Endothelial cell (in vitro differentiated cells): ENCODE results near the gene JUN. TPM values are rescaled to one million over a fixed set of nuclear protein-coding genes. Genes with fewer than 3 reads are reported as not detected.

ENCODE experiments used
- DNase-seq: peaks from one replicate; pipeline ENCODE4 v3.0.0; 2021; ENCODE audit warnings: low spot score
- H3K27ac Mint-ChIP-seq: one replicate; pipeline ENCODE4 v1.8.0; 2021; ENCODE audit warnings: mixed read lengths, inconsistent platforms; ENCODE audit not compliant: unreplicated experiment
- H3K27me3 Mint-ChIP-seq: one replicate; pipeline ENCODE4 v1.8.0; 2021; ENCODE audit warnings: mild to moderate bottlenecking, moderate library complexity, mixed read lengths, inconsistent platforms; ENCODE audit not compliant: unreplicated experiment
- H3K36me3 Mint-ChIP-seq: one replicate; pipeline ENCODE4 v1.8.0; 2021; ENCODE audit warnings: mild to moderate bottlenecking, low read depth, mixed read lengths, inconsistent platforms; ENCODE audit not compliant: unreplicated experiment
- H3K4me1 Mint-ChIP-seq: one replicate; pipeline ENCODE4 v1.8.0; 2021; ENCODE audit warnings: mild to moderate bottlenecking, mixed read lengths, inconsistent platforms; ENCODE audit not compliant: unreplicated experiment
- H3K4me3 Mint-ChIP-seq: one replicate; pipeline ENCODE4 v1.8.0; 2021; ENCODE audit warnings: mild to moderate bottlenecking, mixed read lengths, inconsistent platforms; ENCODE audit not compliant: unreplicated experiment
- H3K9me3 Mint-ChIP-seq: one replicate; pipeline ENCODE4 v1.8.0; 2021; ENCODE audit warnings: mixed read lengths, inconsistent platforms; ENCODE audit not compliant: unreplicated experiment
- total RNA-seq: library from RNA; stranded (reverse); fragmentation: NEBNext Ultra II Directional; extraction: Animal tissue kit (Norgen Biotek cat#: 25700); gene quantifications from one replicate; pipeline ENCODE4 v1.2.1, GENCODE V29; 2021; ENCODE audit not compliant: unreplicated experiment
- TF ChIP-seq, protein P1 (sequence below): fragments of 200-600 bp; sonication (generic); IDR thresholded peaks from one replicate; pipeline ENCODE4 v1.5.0; 2021; ENCODE audit warnings: antibody characterized with exemption; ENCODE audit not compliant: unreplicated experiment

The JUN gene
- total RNA-seq, 1 donor from 2014 or later, result 56.3 TPM

DNA sequence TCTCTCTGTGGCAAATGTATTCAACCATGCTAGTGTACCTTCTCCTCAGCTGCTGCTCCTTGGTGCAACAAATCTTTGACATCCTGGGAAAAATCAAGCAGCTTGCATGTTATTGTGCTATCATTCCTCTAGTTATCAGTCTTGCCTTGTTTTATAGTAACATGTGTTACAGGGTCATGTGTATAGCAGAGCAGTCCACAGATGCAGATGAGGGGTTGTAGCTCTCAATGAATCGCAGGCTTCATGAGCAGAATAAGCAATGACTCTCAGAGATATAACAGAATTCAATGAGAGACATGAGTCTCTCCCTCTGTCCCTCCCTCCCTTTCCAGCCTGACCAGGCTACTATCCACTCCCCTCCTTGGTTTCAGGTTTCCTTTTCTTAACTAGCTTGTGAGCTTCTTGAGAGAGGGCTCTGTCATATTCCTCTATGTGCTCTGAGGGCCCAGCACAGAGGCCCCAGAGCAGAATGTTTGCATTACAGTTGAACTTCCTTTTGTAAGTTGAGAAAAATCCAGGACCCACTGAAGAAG lies 15.1 kb upstream of the JUN start:
- no peak for DNase-seq
- H3K4me3 Mint-ChIP-seq, result no peak overlapping the region
- no peaks in the 10 kb centered on the region for H3K9me3 Mint-ChIP-seq
- no peaks in the 10 kb centered on the region for H3K36me3 Mint-ChIP-seq
- no peaks in the 10 kb centered on the region for H3K27me3 Mint-ChIP-seq
- TF ChIP-seq, protein P1, sequence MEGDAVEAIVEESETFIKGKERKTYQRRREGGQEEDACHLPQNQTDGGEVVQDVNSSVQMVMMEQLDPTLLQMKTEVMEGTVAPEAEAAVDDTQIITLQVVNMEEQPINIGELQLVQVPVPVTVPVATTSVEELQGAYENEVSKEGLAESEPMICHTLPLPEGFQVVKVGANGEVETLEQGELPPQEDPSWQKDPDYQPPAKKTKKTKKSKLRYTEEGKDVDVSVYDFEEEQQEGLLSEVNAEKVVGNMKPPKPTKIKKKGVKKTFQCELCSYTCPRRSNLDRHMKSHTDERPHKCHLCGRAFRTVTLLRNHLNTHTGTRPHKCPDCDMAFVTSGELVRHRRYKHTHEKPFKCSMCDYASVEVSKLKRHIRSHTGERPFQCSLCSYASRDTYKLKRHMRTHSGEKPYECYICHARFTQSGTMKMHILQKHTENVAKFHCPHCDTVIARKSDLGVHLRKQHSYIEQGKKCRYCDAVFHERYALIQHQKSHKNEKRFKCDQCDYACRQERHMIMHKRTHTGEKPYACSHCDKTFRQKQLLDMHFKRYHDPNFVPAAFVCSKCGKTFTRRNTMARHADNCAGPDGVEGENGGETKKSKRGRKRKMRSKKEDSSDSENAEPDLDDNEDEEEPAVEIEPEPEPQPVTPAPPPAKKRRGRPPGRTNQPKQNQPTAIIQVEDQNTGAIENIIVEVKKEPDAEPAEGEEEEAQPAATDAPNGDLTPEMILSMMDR, result no peak
- peaks cover 3% of the 10 kb centered on the region for H3K4me1 Mint-ChIP-seq
- H3K27ac Mint-ChIP-seq, result no peak overlapping the region

DNA sequence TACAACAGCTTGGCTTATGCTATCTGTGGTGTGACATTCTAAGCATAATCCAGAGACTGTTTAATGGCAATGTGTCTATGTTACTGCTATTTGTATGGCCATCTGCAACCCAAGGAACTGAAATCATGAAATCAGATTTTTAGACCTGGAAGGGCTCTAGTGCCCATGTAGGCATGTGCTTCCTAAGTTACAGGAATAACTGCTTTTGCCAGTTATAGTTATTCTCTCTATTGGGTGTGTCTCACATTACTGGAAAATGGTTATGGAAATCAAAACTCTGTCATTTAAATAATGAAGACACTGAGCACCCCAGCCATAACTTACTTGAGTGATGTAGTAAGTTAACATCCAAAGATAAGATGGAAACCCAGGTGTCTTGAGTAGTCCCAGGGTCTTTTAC lies 12.6 kb upstream of the JUN start:
- H3K9me3 Mint-ChIP-seq, result no peaks in the 10 kb centered on the region
- H3K27ac Mint-ChIP-seq, result no peak overlapping the region
- no peaks in the 10 kb centered on the region for H3K36me3 Mint-ChIP-seq
- peaks cover 8% of the 10 kb centered on the region for H3K4me1 Mint-ChIP-seq
- H3K4me3 Mint-ChIP-seq, result no peak overlapping the region
- no peaks in the 10 kb centered on the region for H3K27me3 Mint-ChIP-seq
- DNase-seq, result no peak
- TF ChIP-seq, protein P1, result no peak

DNA sequence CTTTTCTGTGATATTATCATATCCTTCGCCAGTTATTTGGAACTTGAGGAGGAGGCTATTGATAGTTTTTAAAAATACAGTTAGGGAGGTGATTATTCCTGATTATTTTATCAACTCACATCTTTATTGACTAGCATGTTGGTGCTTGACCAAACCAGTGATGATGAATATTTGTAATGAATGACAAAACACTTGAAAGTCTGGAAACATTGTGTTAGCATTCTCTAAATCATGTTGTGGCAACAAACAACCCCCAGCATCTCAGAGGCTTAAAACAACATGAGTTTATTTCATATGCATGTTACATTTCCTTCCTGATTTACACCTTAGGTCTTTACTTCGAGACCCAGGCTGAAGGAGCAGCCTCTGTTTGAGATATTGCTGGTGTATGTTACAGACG lies 10.7 kb upstream of the JUN start:
- Mint-ChIP-seq H3K4me3 (no peak overlapping the region), H3K36me3 (peaks cover 1% of the 10 kb centered on the region), H3K9me3 (no peaks in the 10 kb centered on the region), H3K27me3 (peaks cover 2% of the 10 kb centered on the region), H3K27ac (no peak overlapping the region), H3K4me1 (peaks cover 13% of the 10 kb centered on the region)
- TF ChIP-seq, protein P1, result no peak
- no peak for DNase-seq

DNA sequence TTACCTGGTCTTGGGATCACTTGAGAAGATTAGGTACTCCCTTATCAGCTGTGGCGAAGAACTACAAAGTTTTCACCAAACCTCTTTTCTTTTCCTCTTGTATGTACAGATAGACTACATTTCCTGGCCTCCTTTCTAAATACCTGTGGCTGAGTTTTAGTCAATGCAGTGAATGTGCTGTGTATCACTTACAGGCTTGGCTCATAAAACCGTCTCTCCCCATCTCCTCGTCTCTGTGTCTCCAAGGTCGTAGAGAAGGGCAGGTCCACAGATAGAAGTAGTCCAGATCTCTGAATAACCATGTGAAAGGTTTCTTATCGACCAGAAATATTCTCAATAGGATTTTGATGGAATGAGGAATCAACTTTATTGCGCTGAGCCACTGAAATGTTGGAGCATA lies 9.0 kb upstream of the JUN start:
- no peak overlapping the region for H3K27ac Mint-ChIP-seq
- TF ChIP-seq, protein P1, result no peak

DNA sequence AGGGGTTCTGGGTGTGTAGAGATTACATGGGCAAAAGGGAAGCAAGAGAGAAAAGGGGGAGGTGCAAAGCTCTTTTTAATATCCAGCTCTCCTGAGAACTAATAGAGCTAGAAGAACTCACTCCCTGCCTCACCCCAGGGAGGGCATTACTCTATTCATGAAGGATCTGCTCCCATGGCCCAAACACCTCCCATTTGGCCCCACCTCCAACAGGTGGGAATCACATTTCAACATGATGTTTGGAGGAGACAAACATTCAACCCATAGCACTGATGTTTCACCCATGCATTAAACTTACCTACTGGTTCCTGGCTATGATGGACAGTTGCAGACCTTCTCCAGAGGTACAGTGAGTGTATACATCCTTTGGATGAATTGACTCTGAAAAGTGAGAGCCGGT lies 7.3 kb upstream of the JUN start:
- TF ChIP-seq, protein P1, result no peak

More for the DNA sequence above, 9.0 kb upstream of the JUN start:
- Mint-ChIP-seq H3K4me3 (no peak overlapping the region), H3K9me3 (peaks cover 5% of the 10 kb centered on the region), H3K4me1 (peaks cover 13% of the 10 kb centered on the region), H3K27me3 (peaks cover 3% of the 10 kb centered on the region), H3K36me3 (peaks cover 7% of the 10 kb centered on the region)
- DNase-seq, result no peak

More for the DNA sequence above, 7.3 kb upstream of the JUN start:
- DNase-seq, result no peak
- Mint-ChIP-seq H3K36me3 (peaks cover 7% of the 10 kb centered on the region), H3K27ac (no peak overlapping the region), H3K27me3 (peaks cover 3% of the 10 kb centered on the region), H3K9me3 (peaks cover 5% of the 10 kb centered on the region), H3K4me3 (no peak overlapping the region), H3K4me1 (peaks cover 13% of the 10 kb centered on the region)
